ENCODE data around the gene ZNF503.

- no peak for TF ChIP-seq POLR2A (IDR thresholded peaks at IDR 0.05)
- TF ChIP-seq, protein P1, sequence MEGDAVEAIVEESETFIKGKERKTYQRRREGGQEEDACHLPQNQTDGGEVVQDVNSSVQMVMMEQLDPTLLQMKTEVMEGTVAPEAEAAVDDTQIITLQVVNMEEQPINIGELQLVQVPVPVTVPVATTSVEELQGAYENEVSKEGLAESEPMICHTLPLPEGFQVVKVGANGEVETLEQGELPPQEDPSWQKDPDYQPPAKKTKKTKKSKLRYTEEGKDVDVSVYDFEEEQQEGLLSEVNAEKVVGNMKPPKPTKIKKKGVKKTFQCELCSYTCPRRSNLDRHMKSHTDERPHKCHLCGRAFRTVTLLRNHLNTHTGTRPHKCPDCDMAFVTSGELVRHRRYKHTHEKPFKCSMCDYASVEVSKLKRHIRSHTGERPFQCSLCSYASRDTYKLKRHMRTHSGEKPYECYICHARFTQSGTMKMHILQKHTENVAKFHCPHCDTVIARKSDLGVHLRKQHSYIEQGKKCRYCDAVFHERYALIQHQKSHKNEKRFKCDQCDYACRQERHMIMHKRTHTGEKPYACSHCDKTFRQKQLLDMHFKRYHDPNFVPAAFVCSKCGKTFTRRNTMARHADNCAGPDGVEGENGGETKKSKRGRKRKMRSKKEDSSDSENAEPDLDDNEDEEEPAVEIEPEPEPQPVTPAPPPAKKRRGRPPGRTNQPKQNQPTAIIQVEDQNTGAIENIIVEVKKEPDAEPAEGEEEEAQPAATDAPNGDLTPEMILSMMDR (IDR thresholded peaks at IDR 0.05) = no peak
Observed at GRCh38 chr10:75435291-75435690, 33.7 kb upstream of the ZNF503 start.

Measured in esophagus squamous epithelium (tissue), 4 donors.